LoVo (cell line): ENCODE measurements around the gene TMEM269.

Experiments used
- DNase-seq: peaks from one replicate; pipeline ENCODE4 v3.0.0-alpha.2; 2016; ENCODE audit warnings: low spot score

Gene TMEM269

DNA sequence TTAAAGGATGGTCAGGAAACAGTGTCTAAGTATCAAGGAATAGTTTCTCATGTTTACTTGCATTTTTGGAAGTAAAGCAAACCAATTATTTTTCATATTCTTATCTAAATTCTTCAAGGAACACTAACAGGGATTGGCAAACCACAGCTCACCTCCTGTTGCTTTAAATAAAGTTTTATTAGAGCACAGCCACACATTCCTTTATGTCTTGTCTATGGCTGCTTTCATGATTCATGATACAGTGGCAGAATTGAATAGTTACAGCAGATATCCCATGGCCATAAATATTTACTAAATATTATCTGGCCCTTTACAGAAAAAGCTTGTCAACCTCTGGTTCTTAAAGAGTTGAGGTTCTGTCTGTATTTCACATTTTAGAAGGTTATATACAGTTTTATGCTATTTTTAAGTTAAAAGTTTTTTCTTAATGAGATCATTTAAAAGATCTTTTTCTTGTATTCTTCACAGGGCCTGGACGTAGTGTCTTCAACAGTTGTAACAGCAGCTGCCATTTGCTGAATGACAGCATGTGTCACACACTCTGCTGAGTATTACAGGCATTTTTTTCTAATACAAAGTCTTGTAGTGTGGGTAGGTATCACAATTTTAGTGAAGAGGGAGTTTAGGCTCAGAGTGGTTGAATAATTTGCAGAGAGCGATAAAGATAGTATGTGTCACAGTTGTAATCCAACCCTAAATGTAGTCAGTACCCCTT lies 64.2 kb downstream of the TMEM269 start:
- no peak for DNase-seq

DNA sequence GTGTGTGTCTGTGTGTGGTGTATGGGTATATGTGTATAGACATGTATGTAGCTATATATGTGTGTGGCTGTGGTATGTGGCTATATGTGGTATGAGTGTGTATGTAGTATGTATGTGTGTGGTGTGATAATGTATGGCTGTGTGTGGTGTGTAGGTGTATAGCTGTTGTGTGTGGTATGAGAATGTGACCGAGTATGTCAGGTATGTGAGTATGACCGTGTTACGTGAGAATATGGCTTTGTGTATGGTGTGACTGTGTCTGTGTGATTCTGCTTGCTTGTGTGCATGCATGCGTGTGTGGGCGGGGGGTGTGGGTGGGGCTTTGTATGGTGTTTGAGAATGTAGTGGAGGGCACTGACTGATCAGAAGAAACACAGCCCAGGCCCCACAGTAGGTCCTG lies 65.2 kb downstream of the TMEM269 start:
- DNase-seq: no peak
